HG03342 (cell line): ENCODE results near the gene RPLP2.

ENCODE experiments used
- ATAC-seq: cut with Tn5 transposase; IDR thresholded peaks from one replicate; pipeline ENCODE4 v1.9.1; 2021; ENCODE audit warnings: mild to moderate bottlenecking, moderate library complexity; ENCODE audit not compliant: unreplicated experiment

The RPLP2 gene

DNA sequence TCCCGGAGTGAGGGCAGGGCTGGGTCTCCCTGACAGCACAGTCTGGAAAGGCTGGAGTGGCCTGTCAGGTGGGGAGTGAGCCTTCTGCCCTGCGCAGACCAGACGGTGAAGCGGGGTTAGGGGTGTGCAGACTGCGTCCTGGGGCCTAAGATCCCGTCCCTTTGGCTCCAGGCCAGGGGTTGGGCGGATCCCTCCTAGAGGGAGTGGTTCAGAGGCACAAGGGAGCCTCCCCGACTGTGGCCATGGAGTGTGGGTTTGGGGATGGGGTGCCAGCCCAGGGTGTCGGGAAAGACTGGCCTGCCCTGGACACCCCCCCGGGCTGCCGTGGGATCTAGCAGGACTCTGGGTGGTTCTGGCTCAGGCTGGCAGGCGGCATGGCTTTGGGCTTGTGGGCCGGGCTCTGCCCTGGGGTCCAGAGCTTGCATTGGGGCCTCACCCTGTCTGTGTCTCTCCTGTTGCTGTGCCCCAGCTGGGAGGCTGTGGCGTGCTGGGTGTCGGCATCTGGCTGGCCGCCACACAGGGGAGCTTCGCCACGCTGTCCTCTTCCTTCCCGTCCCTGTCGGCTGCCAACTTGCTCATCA is 52.4 kb downstream of the RPLP2 start:
- ATAC-seq, result no peak
